ENCODE results near the gene ELFN1.
A peak's percentile ranks its signal among the peaks of the same experiment; 100 is the strongest.

The ELFN1 gene

DNA sequence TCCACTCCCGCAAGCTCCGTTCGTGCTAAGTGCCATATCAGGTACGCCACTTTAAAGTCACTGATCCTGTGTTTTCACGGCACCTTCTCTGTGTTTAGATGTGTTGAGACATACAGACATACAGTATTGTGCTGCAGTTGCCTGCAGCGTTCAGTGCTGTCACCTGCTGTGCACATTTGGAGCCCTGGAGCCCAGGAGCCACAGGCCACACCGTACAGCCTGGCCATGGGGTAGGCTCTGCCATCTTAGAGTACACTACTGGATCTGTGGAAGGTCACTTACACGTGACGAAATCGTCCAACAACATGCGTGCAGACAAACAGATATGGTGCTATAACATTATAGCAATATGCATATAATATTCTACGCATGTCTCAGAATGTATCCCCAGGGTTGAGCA lies 111.3 kb downstream of the ELFN1 start:
- TF ChIP-seq POLR2A (IDR thresholded peaks at IDR 0.05; ENCODE audit: extremely low read depth, insufficient read length) (no peak), MYC (IDR thresholded peaks at IDR 0.05; ENCODE audit: low read depth, low read length) (no peak)
- TF ChIP-seq, protein P1, sequence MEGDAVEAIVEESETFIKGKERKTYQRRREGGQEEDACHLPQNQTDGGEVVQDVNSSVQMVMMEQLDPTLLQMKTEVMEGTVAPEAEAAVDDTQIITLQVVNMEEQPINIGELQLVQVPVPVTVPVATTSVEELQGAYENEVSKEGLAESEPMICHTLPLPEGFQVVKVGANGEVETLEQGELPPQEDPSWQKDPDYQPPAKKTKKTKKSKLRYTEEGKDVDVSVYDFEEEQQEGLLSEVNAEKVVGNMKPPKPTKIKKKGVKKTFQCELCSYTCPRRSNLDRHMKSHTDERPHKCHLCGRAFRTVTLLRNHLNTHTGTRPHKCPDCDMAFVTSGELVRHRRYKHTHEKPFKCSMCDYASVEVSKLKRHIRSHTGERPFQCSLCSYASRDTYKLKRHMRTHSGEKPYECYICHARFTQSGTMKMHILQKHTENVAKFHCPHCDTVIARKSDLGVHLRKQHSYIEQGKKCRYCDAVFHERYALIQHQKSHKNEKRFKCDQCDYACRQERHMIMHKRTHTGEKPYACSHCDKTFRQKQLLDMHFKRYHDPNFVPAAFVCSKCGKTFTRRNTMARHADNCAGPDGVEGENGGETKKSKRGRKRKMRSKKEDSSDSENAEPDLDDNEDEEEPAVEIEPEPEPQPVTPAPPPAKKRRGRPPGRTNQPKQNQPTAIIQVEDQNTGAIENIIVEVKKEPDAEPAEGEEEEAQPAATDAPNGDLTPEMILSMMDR (IDR thresholded peaks at IDR 0.05; ENCODE audit: low read depth, low read length) = no peak
- TF ChIP-seq, protein P2, sequence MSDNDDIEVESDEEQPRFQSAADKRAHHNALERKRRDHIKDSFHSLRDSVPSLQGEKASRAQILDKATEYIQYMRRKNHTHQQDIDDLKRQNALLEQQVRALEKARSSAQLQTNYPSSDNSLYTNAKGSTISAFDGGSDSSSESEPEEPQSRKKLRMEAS (IDR thresholded peaks at IDR 0.05; ENCODE audit: low read depth, low read length) = no peak
- no peak overlapping the region for H3K4me3 ChIP-seq (ENCODE audit: low read depth, low read length)
- no peak for DNase-seq (ENCODE audit: low read depth)

DNA sequence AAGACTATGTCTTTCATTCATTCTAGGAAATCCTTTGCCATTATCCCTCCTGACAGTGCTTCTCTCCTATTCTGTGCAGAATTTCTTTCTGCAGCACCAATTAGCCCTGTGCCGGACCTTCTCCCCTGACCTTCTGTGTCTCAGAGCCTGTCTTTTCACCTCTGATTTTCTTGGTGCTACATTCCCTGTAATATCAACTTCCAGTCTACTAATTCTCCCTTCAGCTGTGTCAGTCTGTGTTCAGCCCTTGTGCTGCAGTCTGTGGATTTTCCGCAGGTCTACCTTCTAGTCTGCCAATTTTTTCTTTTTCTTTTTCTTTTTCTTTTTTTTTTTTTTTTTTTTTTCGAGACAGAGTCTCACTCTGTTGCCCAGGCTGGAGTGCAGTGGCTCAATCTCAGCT lies 115.8 kb downstream of the ELFN1 start:
- no peak overlapping the region for H3K4me3 ChIP-seq (ENCODE audit: low read depth, low read length)
- no peak for DNase-seq (ENCODE audit: low read depth)
- TF ChIP-seq POLR2A (IDR thresholded peaks at IDR 0.05; ENCODE audit: extremely low read depth, insufficient read length) = no peak
- TF ChIP-seq, protein P2 (IDR thresholded peaks at IDR 0.05; ENCODE audit: low read depth, low read length) = no peak
- no peak for TF ChIP-seq MYC (IDR thresholded peaks at IDR 0.05; ENCODE audit: low read depth, low read length)
- TF ChIP-seq, protein P1 (IDR thresholded peaks at IDR 0.05; ENCODE audit: low read depth, low read length) = no peak

DNA sequence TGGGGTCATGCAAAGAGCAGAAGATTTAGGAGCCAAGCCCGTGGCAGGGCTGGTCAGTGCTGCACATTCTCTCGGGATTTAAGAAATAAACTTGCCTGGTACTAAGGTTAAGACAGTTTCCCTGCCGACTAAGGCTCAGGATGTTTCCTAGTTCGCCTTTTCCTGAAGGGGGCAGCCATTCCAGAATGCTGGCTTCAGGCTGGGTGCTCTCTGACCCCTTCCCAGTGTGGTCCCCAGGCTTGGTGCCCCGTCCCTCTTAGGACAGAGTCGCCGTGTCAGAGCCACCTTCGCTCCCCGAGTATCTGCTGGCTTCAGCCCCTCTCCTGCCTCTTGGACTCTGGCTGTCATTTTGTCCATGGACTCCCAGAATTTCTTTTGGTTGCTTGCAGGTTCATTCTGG lies 117.2 kb downstream of the ELFN1 start:
- no peak for TF ChIP-seq MYC (IDR thresholded peaks at IDR 0.05; ENCODE audit: low read depth, low read length)
- no peak for TF ChIP-seq POLR2A (IDR thresholded peaks at IDR 0.05; ENCODE audit: extremely low read depth, insufficient read length)
- TF ChIP-seq, protein P1 (IDR thresholded peaks at IDR 0.05; ENCODE audit: low read depth, low read length) = no peak
- TF ChIP-seq, protein P2 (IDR thresholded peaks at IDR 0.05; ENCODE audit: low read depth, low read length) = no peak
- H3K4me3 ChIP-seq (ENCODE audit: low read depth, low read length) = no peak overlapping the region
- DNase-seq (ENCODE audit: low read depth) = no peak

DNA sequence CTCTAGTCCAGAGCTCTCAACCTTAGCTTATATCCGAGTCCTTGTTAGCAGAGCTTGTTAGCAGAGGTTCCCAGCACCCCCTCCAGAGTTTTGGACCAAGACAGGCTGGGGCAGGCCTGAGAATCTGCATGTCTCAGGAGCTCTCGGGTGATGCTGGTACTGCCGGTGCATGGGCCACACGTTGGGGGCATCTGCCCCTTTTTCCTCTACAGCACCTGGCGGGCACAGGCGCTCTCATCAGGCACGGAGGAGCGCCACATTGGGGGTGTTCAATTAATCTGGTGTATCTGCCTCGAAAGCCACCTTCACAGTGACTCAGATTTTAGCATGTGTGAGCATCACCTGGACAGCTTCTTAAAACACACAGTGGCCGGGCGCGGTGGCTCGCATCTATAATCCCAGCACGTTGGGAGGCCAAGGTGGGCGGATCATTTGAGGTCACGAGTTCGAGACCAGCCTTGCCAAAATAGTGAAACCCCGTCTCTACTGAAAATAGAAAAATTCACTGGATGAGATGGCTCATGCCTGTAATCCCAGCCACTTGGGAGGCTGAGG lies 117.7 kb downstream of the ELFN1 start:
- TF ChIP-seq POLR2A (IDR thresholded peaks at IDR 0.05; ENCODE audit: extremely low read depth, insufficient read length) = no peak
- TF ChIP-seq MYC (IDR thresholded peaks at IDR 0.05; ENCODE audit: low read depth, low read length) = no peak
- TF ChIP-seq, protein P1 (IDR thresholded peaks at IDR 0.05; ENCODE audit: low read depth, low read length) = no peak
- TF ChIP-seq, protein P2 (IDR thresholded peaks at IDR 0.05; ENCODE audit: low read depth, low read length) = no peak
- no peak overlapping the region for H3K4me3 ChIP-seq (ENCODE audit: low read depth, low read length)
- no peak for DNase-seq (ENCODE audit: low read depth)

DNA sequence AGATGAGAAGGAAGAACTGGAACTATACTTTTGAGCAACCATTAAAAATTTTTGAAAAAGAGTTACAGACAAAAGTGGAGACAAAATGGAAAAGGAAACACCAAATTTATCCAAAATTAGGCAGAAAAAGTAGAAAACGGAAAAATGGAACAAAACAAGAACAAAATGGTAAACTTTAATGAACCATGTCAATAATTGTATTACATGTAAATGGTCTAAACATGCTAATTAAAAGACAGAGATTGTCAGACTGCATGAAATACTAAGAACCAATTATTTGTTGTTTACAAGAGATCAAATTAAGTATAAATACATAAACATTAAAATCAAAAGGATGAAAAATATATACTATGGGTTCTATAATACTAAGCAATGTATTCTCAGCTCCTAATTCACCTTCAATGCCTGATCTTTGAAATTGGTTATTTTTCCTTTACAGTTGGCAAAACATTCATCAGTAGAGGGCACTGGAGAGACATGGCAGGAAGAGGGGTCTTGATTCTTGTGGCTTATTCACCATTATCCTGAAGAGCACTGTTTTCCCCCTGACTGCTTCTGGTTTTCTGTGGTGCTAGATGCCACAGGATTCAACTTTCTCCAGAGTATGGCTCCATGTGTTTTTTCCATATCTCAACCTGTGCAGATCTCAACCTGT lies 124.9 kb downstream of the ELFN1 start:
- H3K4me3 ChIP-seq (ENCODE audit: low read depth, low read length) = no peak overlapping the region
- peak; percentile 69 for DNase-seq (ENCODE audit: low read depth)
- no peak for TF ChIP-seq POLR2A (IDR thresholded peaks at IDR 0.05; ENCODE audit: extremely low read depth, insufficient read length)
- TF ChIP-seq, protein P1 (IDR thresholded peaks at IDR 0.05; ENCODE audit: low read depth, low read length) = peak; percentile 58
